ENCODE measurements around the gene TSPYL2. TPM values are rescaled to one million over a fixed set of nuclear protein-coding genes. Genes with fewer than 3 reads are reported as not detected.
A peak's percentile ranks its signal among the peaks of the same experiment; 100 is the strongest.

The TSPYL2 gene
- total RNA-seq, 1 experiment from 2014 or later = 11.8 TPM

DNA sequence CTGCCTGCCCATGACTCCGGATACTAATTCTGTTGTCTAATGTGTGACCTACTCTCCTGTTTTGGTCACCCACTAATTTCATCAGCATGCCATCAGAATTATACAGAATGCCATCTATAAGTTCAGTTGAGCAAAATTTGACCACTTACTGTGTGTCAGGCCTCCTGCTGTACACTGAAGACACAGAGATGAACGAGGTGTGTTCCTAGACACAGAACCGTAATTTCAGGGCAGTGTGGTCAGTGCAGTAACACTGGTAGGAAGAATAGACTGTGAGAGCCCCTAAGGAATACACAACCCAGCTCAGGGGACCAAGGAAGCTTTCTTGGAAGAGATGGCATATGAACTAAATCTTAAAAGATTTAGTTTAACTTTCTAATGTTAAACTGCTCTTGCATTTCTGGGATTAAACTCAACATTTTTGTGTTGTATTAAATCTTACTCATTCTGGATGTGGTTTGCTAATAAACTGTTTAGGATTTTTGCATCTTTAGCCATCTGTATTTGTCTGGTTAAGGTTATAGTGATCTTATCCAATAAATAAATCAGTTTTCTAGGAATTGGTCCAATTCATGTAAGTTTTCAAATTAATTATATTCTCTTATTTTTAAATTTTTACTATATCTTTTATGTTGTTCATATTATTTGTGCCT, 46.1 kb downstream of the TSPYL2 start:
- no peaks in the 10 kb centered on the region for H3K27me3 ChIP-seq
- H3K27ac ChIP-seq = no peak overlapping the region
- no peaks in the 10 kb centered on the region for H3K4me1 ChIP-seq
- no peak for DNase-seq
- no peaks in the 10 kb centered on the region for H3K9me3 ChIP-seq (replicated peaks)
- no peak overlapping the region for H3K4me3 ChIP-seq
- H3K36me3 ChIP-seq = no peaks in the 10 kb centered on the region

DNA sequence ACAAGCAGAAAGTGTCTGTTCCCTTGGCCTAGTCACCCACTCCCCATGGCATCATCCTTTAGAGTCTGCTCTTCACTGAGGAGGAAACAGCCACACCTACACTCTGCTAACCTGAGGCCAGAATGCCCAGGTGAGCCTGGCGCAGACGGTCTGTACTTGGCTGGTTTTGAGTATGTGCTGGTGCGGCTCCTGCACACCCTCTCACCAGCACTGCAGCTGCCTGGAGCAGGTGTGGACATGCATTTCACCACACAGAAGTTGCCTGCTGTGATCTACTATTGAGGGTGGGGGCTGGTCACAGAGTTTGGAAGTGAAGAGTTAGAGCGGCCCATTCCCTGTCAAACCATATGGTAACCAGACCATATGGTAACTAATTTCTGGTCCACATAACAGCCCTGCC, 51.2 kb downstream of the TSPYL2 start:
- Histone ChIP-seq H3K4me1 (no peaks in the 10 kb centered on the region), H3K9me3 (replicated peaks) (no peaks in the 10 kb centered on the region), H3K4me3 (no peak overlapping the region), H3K27ac (no peak overlapping the region), H3K36me3 (no peaks in the 10 kb centered on the region), H3K27me3 (no peaks in the 10 kb centered on the region)
- no peak for DNase-seq

DNA sequence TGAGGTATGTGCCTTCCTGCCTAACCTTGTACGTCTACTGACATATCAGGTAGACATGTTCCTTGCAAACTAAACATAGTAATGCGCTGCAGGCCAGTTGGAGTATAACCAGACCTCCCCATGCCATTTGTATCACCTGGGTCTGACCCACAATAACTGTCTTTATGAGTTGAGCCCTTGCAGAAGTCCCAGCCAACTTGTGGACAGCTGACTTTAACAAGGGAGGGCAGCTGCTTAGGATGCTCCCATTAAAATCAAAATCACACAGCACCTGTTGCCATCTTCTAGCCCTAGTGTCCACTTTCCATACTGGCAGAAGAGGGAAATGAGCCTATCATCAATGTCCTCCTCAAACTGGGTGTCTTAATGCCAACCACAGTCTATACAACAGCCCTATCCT, 53.4 kb downstream of the TSPYL2 start:
- H3K4me1 ChIP-seq = no peaks in the 10 kb centered on the region
- no peak overlapping the region for H3K4me3 ChIP-seq
- DNase-seq = peak; percentile 6 to 58
- H3K36me3 ChIP-seq = no peaks in the 10 kb centered on the region
- no peaks in the 10 kb centered on the region for H3K27me3 ChIP-seq
- no peaks in the 10 kb centered on the region for H3K9me3 ChIP-seq (replicated peaks)
- no peak overlapping the region for H3K27ac ChIP-seq

Other genes with a start within 250 kb of the TSPYL2 start
- not detected in 2 replicates for gene XAGE3, start 214.3 kb upstream of the TSPYL2 start, total RNA-seq (2014; rRNA removed; shearing (Covaris generic))
- 5.3 and 8.0 TPM in 2 replicates for gene FAM156B, start 185.0 kb upstream of the TSPYL2 start, total RNA-seq (2014; rRNA removed; shearing (Covaris generic))
- gene FAM156A, start 123.8 kb upstream of the TSPYL2 start, total RNA-seq (2014; rRNA removed; shearing (Covaris generic)) = 6.9 and 8.7 TPM in 2 replicates
- gene GPR173, start 33.6 kb upstream of the TSPYL2 start, total RNA-seq (2014; rRNA removed; shearing (Covaris generic)) = 1.3 TPM in 2 replicates
- gene KANTR, start 11.8 kb downstream of the TSPYL2 start, total RNA-seq (2014; rRNA removed; shearing (Covaris generic)) = 5.7 and 6.7 TPM in 2 replicates
- 38.7 and 48.7 TPM in 2 replicates for gene KDM5C, start 142.8 kb downstream of the TSPYL2 start, total RNA-seq (2014; rRNA removed; shearing (Covaris generic))
- 1.8 and 2.2 TPM in 2 replicates for gene IQSEC2, start 199.2 kb downstream of the TSPYL2 start, total RNA-seq (2014; rRNA removed; shearing (Covaris generic))

All from SJCRH30 (cell line).